ENCODE data around the gene CDCA7L.

CDCA7L gene

GRCh38 chr7:21945454-21946221 lies at the start of gene CDCA7L:
CDCA7L (minus strand) TSS chr7:21945899; CDS start chr7:21945804, 95 bp downstream.
- peak; percentile 63 to 66 for DNase-seq (ENCODE audit: low read depth in 2 of 2)

GRCh38 chr7:21986096-21986495 lies 40.4 kb upstream of the CDCA7L start:
- no peak for DNase-seq (ENCODE audit: low read depth in 2 of 2)

- no peak for DNase-seq (ENCODE audit: low read depth in 2 of 2)
Measured at GRCh38 chr7:21984042-21984441, 38.3 kb upstream of the CDCA7L start.

GRCh38 chr7:21983056-21983455 lies 37.4 kb upstream of the CDCA7L start:
- DNase-seq (ENCODE audit: low read depth in 2 of 2): no peak

GRCh38 chr7:21981524-21981923 lies 35.8 kb upstream of the CDCA7L start:
- DNase-seq (ENCODE audit: low read depth in 2 of 2): no peak

GRCh38 chr7:21980926-21981500 lies 35.3 kb upstream of the CDCA7L start:
- no peak for DNase-seq (ENCODE audit: low read depth in 2 of 2)

GRCh38 chr7:21972397-21972784 lies 26.7 kb upstream of the CDCA7L start:
- DNase-seq (ENCODE audit: low read depth in 2 of 2): no peak

- no peak for DNase-seq (ENCODE audit: low read depth in 2 of 2)
Measured at GRCh38 chr7:21971780-21972396, 26.2 kb upstream of the CDCA7L start.

- DNase-seq (ENCODE audit: low read depth in 2 of 2): no peak
Measured at GRCh38 chr7:21969822-21970221, 24.1 kb upstream of the CDCA7L start.

GRCh38 chr7:21967598-21968003 lies 21.9 kb upstream of the CDCA7L start:
- no peak for DNase-seq (ENCODE audit: low read depth in 2 of 2)

- DNase-seq (ENCODE audit: low read depth in 2 of 2): no peak
Measured at GRCh38 chr7:21966271-21966670, 20.6 kb upstream of the CDCA7L start.

GRCh38 chr7:21965291-21965690 lies 19.6 kb upstream of the CDCA7L start:
- no peak for DNase-seq (ENCODE audit: low read depth in 2 of 2)

GRCh38 chr7:21962677-21963076 lies 17.0 kb upstream of the CDCA7L start:
- DNase-seq (ENCODE audit: low read depth in 2 of 2): no peak

- DNase-seq (ENCODE audit: low read depth in 2 of 2): no peak
Measured at GRCh38 chr7:21960922-21961321, 15.2 kb upstream of the CDCA7L start.

- no peak for DNase-seq (ENCODE audit: low read depth in 2 of 2)
Measured at GRCh38 chr7:21959387-21959776, 13.7 kb upstream of the CDCA7L start.

GRCh38 chr7:21953781-21954180 lies 8.1 kb upstream of the CDCA7L start:
- DNase-seq (ENCODE audit: low read depth in 2 of 2): no peak

GRCh38 chr7:21948887-21949540 lies 3.3 kb upstream of the CDCA7L start:
- no peak for DNase-seq (ENCODE audit: low read depth in 2 of 2)

- DNase-seq (ENCODE audit: low read depth in 2 of 2): no peak
Measured at GRCh38 chr7:21948364-21948763, 2.7 kb upstream of the CDCA7L start.

GRCh38 chr7:21947946-21948345 lies 2.2 kb upstream of the CDCA7L start:
- DNase-seq (ENCODE audit: low read depth in 2 of 2): no peak

GRCh38 chr7:21947056-21947455 lies 1.4 kb upstream of the CDCA7L start:
- DNase-seq (ENCODE audit: low read depth in 2 of 2): no peak

GRCh38 chr7:21946222-21946709 lies 567 bp upstream of the CDCA7L start:
- DNase-seq (ENCODE audit: low read depth in 2 of 2): no peak
